ENCODE measurements around the gene PPAN.

- TF ChIP-seq POLR2AphosphoS5 (IDR thresholded peaks at IDR 0.05; ENCODE audit: low read depth, low read length) (no peak), POLR2A (IDR thresholded peaks at IDR 0.05; ENCODE audit: low read depth, low read length) (no peak), TAF1 (IDR thresholded peaks at IDR 0.05; ENCODE audit: borderline replicate concordance, low read depth, low read length) (no peak)
These were observed 4.8 kb downstream of the PPAN start for GRCh38 chr19:10110972-10111317.

All from GM12892 (cell line).